Measurements from ENCODE around the gene PCNX1. TPM values are rescaled to one million over a fixed set of nuclear protein-coding genes. Genes with fewer than 3 reads are reported as not detected.
A peak's percentile ranks its signal among the peaks of the same experiment; 100 is the strongest.

Gene PCNX1
- total RNA-seq, 1 donor, result 51.0 TPM

GRCh38 chr14:70904373-70904772 is 2.9 kb upstream of the PCNX1 start:
- H3K27ac ChIP-seq (ENCODE audit: low read depth, low read length), result no peak overlapping the region
- H2AFZ ChIP-seq (ENCODE audit: low read length), result no peak overlapping the region
- H3K27me3 ChIP-seq (ENCODE audit: insufficient read depth, low read length), result no peaks in the 10 kb centered on the region
- no peaks in the 10 kb centered on the region for H3K36me3 ChIP-seq (ENCODE audit: insufficient read depth, low read length)
- peaks cover 32% of the 10 kb centered on the region for H3K4me1 ChIP-seq (ENCODE audit: insufficient read depth, low read length)
- no peaks in the 10 kb centered on the region for H3K9me3 ChIP-seq (ENCODE audit: low read depth, low read length)
- H3K4me2 ChIP-seq (ENCODE audit: insufficient read depth, low read length), result no peak overlapping the region
- no peak for TF ChIP-seq CTCF (IDR thresholded peaks at IDR 0.05; ENCODE audit: extremely low read depth, low read depth, low read length)
- H4K20me1 ChIP-seq (ENCODE audit: insufficient read depth, low read length), result peaks cover 5% of the 10 kb centered on the region
- no peak for DNase-seq (ENCODE audit: insufficient read length, low spot score, missing footprints)
- peaks cover 20% of the 10 kb centered on the region for H3K79me2 ChIP-seq (ENCODE audit: insufficient read depth, low read length)
- no peak overlapping the region for H3K4me3 ChIP-seq (ENCODE audit: insufficient read depth, low read length)

GRCh38 chr14:70905301-70905700 is 2.0 kb upstream of the PCNX1 start:
- DNase-seq (ENCODE audit: insufficient read length, low spot score, missing footprints), result no peak

GRCh38 chr14:70906793-70907175 is 475 bp upstream of the PCNX1 start:
- H3K27me3 ChIP-seq (ENCODE audit: insufficient read depth, low read length), result no peaks in the 10 kb centered on the region
- peaks cover 25% of the 10 kb centered on the region for H3K4me1 ChIP-seq (ENCODE audit: insufficient read depth, low read length)
- H4K20me1 ChIP-seq (ENCODE audit: insufficient read depth, low read length), result peaks cover 25% of the 10 kb centered on the region
- peak overlapping the region; percentile 89 for H3K4me2 ChIP-seq (ENCODE audit: insufficient read depth, low read length)
- peak; percentile 70 for DNase-seq (ENCODE audit: insufficient read length, low spot score, missing footprints)
- peak overlapping the region; percentile 98 for H2AFZ ChIP-seq (ENCODE audit: low read length)
- no peak for TF ChIP-seq CTCF (IDR thresholded peaks at IDR 0.05; ENCODE audit: extremely low read depth, low read depth, low read length)
- H3K4me3 ChIP-seq (ENCODE audit: insufficient read depth, low read length), result peak overlapping the region; percentile 85
- peak overlapping the region; percentile 89 for H3K27ac ChIP-seq (ENCODE audit: low read depth, low read length)
- no peaks in the 10 kb centered on the region for H3K36me3 ChIP-seq (ENCODE audit: insufficient read depth, low read length)
- peaks cover 42% of the 10 kb centered on the region for H3K79me2 ChIP-seq (ENCODE audit: insufficient read depth, low read length)
- H3K9me3 ChIP-seq (ENCODE audit: low read depth, low read length), result no peaks in the 10 kb centered on the region

More at GRCh38 chr14:70905301-70905700, 2.0 kb upstream of the PCNX1 start:
- H3K36me3 ChIP-seq (ENCODE audit: insufficient read depth, low read length), result no peaks in the 10 kb centered on the region
- H3K27ac ChIP-seq (ENCODE audit: low read depth, low read length), result no peak overlapping the region
- H3K4me3 ChIP-seq (ENCODE audit: insufficient read depth, low read length), result no peak overlapping the region
- TF ChIP-seq CTCF (IDR thresholded peaks at IDR 0.05; ENCODE audit: extremely low read depth, low read depth, low read length), result no peak
- no peak overlapping the region for H2AFZ ChIP-seq (ENCODE audit: low read length)
- H4K20me1 ChIP-seq (ENCODE audit: insufficient read depth, low read length), result peaks cover 11% of the 10 kb centered on the region
- H3K79me2 ChIP-seq (ENCODE audit: insufficient read depth, low read length), result peaks cover 28% of the 10 kb centered on the region
- no peaks in the 10 kb centered on the region for H3K27me3 ChIP-seq (ENCODE audit: insufficient read depth, low read length)
- H3K9me3 ChIP-seq (ENCODE audit: low read depth, low read length), result no peaks in the 10 kb centered on the region
- H3K4me1 ChIP-seq (ENCODE audit: insufficient read depth, low read length), result peaks cover 35% of the 10 kb centered on the region
- no peak overlapping the region for H3K4me2 ChIP-seq (ENCODE audit: insufficient read depth, low read length)

GRCh38 chr14:70907996-70908934 is 1.0 kb downstream of the PCNX1 start:
- peak overlapping the region; percentile 80 for H3K4me2 ChIP-seq (ENCODE audit: insufficient read depth, low read length)
- peak overlapping the region; percentile 89 for H3K27ac ChIP-seq (ENCODE audit: low read depth, low read length)
- peak overlapping the region; percentile 85 for H3K4me3 ChIP-seq (ENCODE audit: insufficient read depth, low read length)
- peaks cover 24% of the 10 kb centered on the region for H3K4me1 ChIP-seq (ENCODE audit: insufficient read depth, low read length)
- no peaks in the 10 kb centered on the region for H3K36me3 ChIP-seq (ENCODE audit: insufficient read depth, low read length)
- no peaks in the 10 kb centered on the region for H3K9me3 ChIP-seq (ENCODE audit: low read depth, low read length)
- peak overlapping the region; percentile 75 for H2AFZ ChIP-seq (ENCODE audit: low read length)
- H3K79me2 ChIP-seq (ENCODE audit: insufficient read depth, low read length), result peaks cover 57% of the 10 kb centered on the region
- peak; percentile 96 for DNase-seq (ENCODE audit: insufficient read length, low spot score, missing footprints)
- H3K27me3 ChIP-seq (ENCODE audit: insufficient read depth, low read length), result no peaks in the 10 kb centered on the region
- TF ChIP-seq CTCF (IDR thresholded peaks at IDR 0.05; ENCODE audit: extremely low read depth, low read depth, low read length), result no peak
- H4K20me1 ChIP-seq (ENCODE audit: insufficient read depth, low read length), result peaks cover 37% of the 10 kb centered on the region
